ENCODE results near the gene CHRNA4.
"Not testable (repeated sequence)": the region's sequence is repeated elsewhere in the genome, so short reads cannot be mapped to it uniquely, and the experiment has no call there.

GRCh38 chr20:63340158-63340688, 20.9 kb downstream of the CHRNA4 start:
- not testable (repeated sequence) for TF ChIP-seq CTCF, POLR2A (IDR thresholded peaks at IDR 0.05)

All from testis (tissue), 2 donors.